Mammary epithelial cell (primary cell): ENCODE measurements around the gene PDE7B.

Experiments used
- EZH2 ChIP-seq: IDR thresholded peaks from 2 replicates; pipeline ENCODE4 v1.6.1; 2012; ENCODE audit warnings: low read length, inconsistent platforms, borderline replicate concordance
- TF ChIP-seq, protein P1 (sequence below), 2 donors: IDR thresholded peaks in 1 of 2; conservative IDR thresholded peaks in 1 of 2; 2 replicates each; pipeline ENCODE4 v1.5.1; 2011 to 2012; ENCODE audit warnings: inconsistent platforms in 2 of 2, low read length in 2 of 2, mild to moderate bottlenecking in 2 of 2, control low read depth in 1 of 2, low read depth in 1 of 2; ENCODE audit not compliant: insufficient read depth in 1 of 2; ENCODE audit errors: extremely low read depth in 1 of 2

DNA sequence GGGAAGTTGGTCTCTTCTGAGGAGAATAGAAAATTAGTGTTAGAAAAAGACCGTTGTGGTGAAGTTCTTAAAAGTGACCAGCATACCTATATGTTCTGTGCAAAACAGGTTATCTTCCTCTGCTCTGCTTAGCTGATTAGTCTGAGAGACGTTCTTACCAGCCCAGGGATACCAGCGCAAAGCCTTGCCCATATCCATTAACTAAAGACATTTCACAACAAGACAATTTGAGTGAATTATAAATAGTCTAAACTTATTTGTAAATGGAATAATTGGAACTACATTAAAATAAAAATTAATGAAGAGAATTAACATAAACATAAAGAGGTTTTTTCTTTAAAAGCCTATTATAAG, 144.0 kb downstream of the PDE7B start:
- TF ChIP-seq, protein P1, sequence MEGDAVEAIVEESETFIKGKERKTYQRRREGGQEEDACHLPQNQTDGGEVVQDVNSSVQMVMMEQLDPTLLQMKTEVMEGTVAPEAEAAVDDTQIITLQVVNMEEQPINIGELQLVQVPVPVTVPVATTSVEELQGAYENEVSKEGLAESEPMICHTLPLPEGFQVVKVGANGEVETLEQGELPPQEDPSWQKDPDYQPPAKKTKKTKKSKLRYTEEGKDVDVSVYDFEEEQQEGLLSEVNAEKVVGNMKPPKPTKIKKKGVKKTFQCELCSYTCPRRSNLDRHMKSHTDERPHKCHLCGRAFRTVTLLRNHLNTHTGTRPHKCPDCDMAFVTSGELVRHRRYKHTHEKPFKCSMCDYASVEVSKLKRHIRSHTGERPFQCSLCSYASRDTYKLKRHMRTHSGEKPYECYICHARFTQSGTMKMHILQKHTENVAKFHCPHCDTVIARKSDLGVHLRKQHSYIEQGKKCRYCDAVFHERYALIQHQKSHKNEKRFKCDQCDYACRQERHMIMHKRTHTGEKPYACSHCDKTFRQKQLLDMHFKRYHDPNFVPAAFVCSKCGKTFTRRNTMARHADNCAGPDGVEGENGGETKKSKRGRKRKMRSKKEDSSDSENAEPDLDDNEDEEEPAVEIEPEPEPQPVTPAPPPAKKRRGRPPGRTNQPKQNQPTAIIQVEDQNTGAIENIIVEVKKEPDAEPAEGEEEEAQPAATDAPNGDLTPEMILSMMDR (conservative IDR thresholded peaks at IDR 0.05 in 1 of 2, IDR thresholded peaks at IDR 0.05 in 1 of 2; ENCODE audit: extremely low read depth in 1 of 2, insufficient read depth in 1 of 2, low read depth in 1 of 2, low read length in 2 of 2), result no peak
- no peak for TF ChIP-seq EZH2
